Smooth muscle cell (in vitro differentiated cells): ENCODE results near the gene ELAC1. TPM values are rescaled to one million over a fixed set of nuclear protein-coding genes. Genes with fewer than 3 reads are reported as not detected.
A peak's percentile ranks its signal among the peaks of the same experiment; 100 is the strongest.

Source experiments
- DNase-seq: peaks from one replicate; lab custom pipeline; 2025; ENCODE audit not compliant: unreplicated experiment; lab: John Stamatoyannopoulos, UW
- H2AFZ ChIP-seq: fragments of 200-600 bp; sonication (generic); 2 replicates; pipeline ENCODE4 v1.6.0; 2016; ENCODE audit warnings: antibody characterized with exemption, low read depth, mild to moderate bottlenecking
- H3F3A ChIP-seq: fragments of 200-600 bp; sonication (generic); 2 replicates; pipeline ENCODE4 v1.6.0; 2017; ENCODE audit warnings: antibody characterized with exemption, low read depth
- H3K27ac ChIP-seq: fragments of 200-600 bp; sonication (generic); 2 replicates; pipeline ENCODE4 v1.5.1; 2016; ENCODE audit warnings: low read depth, mild to moderate bottlenecking
- H3K27me3 ChIP-seq: fragments of 200-600 bp; sonication (generic); 2 replicates; pipeline ENCODE4 v1.6.1; 2016; ENCODE audit warnings: low read depth, mild to moderate bottlenecking
- H3K36me3 ChIP-seq: fragments of 200-600 bp; sonication (generic); 2 replicates; pipeline ENCODE4 v1.5.1; 2016; ENCODE audit warnings: low read depth
- H3K4me1 ChIP-seq: fragments of 200-600 bp; sonication (generic); 2 replicates; pipeline ENCODE4 v1.5.1; 2016; ENCODE audit warnings: low read depth
- H3K4me2 ChIP-seq: fragments of 200-600 bp; sonication (generic); 2 replicates; pipeline ENCODE4 v1.6.0; 2016; ENCODE audit warnings: mild to moderate bottlenecking
- H3K4me3 ChIP-seq: fragments of 200-600 bp; sonication (generic); 2 replicates; pipeline ENCODE4 v1.5.1; 2016; ENCODE audit warnings: mild to moderate bottlenecking
- H3K79me2 ChIP-seq: fragments of 200-600 bp; sonication (generic); 2 replicates; pipeline ENCODE4 v1.6.0; 2016; ENCODE audit warnings: low read depth, mild to moderate bottlenecking
- H3K9ac ChIP-seq: fragments of 200-600 bp; sonication (generic); 2 replicates; pipeline ENCODE4 v1.6.0; 2016; ENCODE audit warnings: low read depth
- H3K9me3 ChIP-seq: fragments of 200-600 bp; sonication (generic); replicated peaks from 2 replicates; pipeline ENCODE4 v1.5.1; 2016; ENCODE audit warnings: low read depth
- H4K20me1 ChIP-seq: fragments of 200-600 bp; sonication (generic); 2 replicates; pipeline ENCODE4 v1.6.0; 2016; ENCODE audit warnings: low read depth
- WGBS: methylation state at CpG from one replicate; pipeline ENCODE4 v1.1.7; 2016; ENCODE audit warnings: low lambda C conversion rate; 5-methylcytosine and 5-hydroxymethylcytosine counted together
- polyA plus RNA-seq: library from polyadenylated mRNA; unstranded; fragments of >200 nt; fragmentation: Nextera tagmentation; extraction: Ambion mirVana; gene quantifications from 2 replicates; pipeline ENCODE4 v1.2.1, GENCODE V29; 2016
- total RNA-seq: library from RNA; depleted of rRNA; stranded (reverse); fragments of >200 nt; gene quantifications from 2 replicates; pipeline ENCODE4 v1.2.3, GENCODE V29; 2014
- TF ChIP-seq, protein P1 (sequence below): fragments of 200-600 bp; sonication (generic); IDR thresholded peaks from 2 replicates; pipeline ENCODE4 v1.5.1; 2017; ENCODE audit warnings: borderline replicate concordance, mild to moderate bottlenecking, antibody characterized with exemption; ENCODE audit not compliant: insufficient read depth, poor library complexity, severe bottlenecking

The ELAC1 gene, protein sequence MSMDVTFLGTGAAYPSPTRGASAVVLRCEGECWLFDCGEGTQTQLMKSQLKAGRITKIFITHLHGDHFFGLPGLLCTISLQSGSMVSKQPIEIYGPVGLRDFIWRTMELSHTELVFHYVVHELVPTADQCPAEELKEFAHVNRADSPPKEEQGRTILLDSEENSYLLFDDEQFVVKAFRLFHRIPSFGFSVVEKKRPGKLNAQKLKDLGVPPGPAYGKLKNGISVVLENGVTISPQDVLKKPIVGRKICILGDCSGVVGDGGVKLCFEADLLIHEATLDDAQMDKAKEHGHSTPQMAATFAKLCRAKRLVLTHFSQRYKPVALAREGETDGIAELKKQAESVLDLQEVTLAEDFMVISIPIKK
- total RNA-seq, result 7.8 and 16.0 TPM in 2 replicates
- polyA plus RNA-seq, result 7.6 and 8.2 TPM in 2 replicates

DNA sequence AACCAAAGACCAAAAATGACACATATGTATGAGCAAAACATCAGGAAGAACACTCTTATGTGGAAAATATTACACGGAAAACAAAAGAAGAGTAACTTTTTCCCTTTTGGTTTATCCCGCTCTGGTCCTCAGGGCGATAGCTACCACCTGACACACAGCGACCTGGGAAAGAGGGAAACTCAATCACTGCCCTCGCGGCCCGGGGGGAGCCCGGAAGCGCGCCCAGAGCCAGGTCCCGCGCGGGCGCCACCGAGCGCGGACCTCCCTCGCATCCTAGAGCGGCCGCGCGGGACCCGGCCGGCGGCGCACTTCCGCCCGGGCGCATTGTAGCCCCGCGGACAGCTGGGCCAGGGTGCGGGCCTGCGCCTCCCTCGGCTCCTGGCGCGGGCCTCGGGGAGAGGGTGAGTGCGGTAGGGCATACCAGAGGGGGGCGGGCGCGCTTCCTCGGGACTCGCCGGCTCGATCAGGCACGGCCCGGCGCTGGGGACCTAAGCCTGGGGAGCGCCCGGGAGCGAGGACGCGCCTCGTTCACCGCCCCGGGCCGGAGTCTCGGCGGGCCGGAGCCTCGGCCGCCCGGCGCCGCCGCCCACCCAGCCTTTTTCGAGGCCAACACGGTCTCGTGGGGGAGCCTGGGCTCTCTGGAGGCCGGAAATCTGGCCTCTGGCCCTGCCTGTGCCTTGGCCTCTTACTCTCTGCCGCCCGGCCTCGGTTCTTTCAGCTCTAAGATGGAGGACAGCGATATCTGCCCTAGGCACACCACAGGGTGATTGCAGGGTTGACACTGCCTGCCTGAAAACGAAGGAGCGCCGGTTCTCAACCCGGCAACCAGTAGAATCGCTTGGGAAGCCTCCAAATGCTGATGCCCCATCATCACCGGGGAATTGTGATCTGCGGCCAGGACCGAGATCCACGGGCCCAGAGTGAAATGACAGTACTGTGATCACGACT, at the start of gene ELAC1:
TSS of gene ELAC1 (plus strand) at position 327 of the 948 bp plus-strand sequence. CDS start 6,365 bp downstream, outside the sequence.
- TF ChIP-seq, protein P1, sequence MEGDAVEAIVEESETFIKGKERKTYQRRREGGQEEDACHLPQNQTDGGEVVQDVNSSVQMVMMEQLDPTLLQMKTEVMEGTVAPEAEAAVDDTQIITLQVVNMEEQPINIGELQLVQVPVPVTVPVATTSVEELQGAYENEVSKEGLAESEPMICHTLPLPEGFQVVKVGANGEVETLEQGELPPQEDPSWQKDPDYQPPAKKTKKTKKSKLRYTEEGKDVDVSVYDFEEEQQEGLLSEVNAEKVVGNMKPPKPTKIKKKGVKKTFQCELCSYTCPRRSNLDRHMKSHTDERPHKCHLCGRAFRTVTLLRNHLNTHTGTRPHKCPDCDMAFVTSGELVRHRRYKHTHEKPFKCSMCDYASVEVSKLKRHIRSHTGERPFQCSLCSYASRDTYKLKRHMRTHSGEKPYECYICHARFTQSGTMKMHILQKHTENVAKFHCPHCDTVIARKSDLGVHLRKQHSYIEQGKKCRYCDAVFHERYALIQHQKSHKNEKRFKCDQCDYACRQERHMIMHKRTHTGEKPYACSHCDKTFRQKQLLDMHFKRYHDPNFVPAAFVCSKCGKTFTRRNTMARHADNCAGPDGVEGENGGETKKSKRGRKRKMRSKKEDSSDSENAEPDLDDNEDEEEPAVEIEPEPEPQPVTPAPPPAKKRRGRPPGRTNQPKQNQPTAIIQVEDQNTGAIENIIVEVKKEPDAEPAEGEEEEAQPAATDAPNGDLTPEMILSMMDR, result peak; percentile 5
- WGBS, result 2% methylated on average over 70 of the region's 84 CpGs
- no peaks in the 10 kb centered on the region for H3K27me3 ChIP-seq
- peak within 1 kb of the TSS; percentile 73 for H3K4me3 ChIP-seq
- no peaks in the 10 kb centered on the region for H3K9me3 ChIP-seq
- peaks cover 14% of the 10 kb centered on the region for H3K4me1 ChIP-seq
- H4K20me1 ChIP-seq, result no peaks in the 10 kb centered on the region
- peak within 1 kb of the TSS; percentile 87 for H2AFZ ChIP-seq
- peak within 1 kb of the TSS; percentile 97 for H3K4me2 ChIP-seq
- peak within 1 kb of the TSS; percentile 91 for H3K9ac ChIP-seq
- peak; percentile 65 for DNase-seq
- peak within 1 kb of the TSS; percentile 82 for H3K27ac ChIP-seq
- H3F3A ChIP-seq, result no peaks in the 10 kb centered on the region
- no peaks in the 10 kb centered on the region for H3K36me3 ChIP-seq
- peaks cover 13% of the 10 kb centered on the region for H3K79me2 ChIP-seq

DNA sequence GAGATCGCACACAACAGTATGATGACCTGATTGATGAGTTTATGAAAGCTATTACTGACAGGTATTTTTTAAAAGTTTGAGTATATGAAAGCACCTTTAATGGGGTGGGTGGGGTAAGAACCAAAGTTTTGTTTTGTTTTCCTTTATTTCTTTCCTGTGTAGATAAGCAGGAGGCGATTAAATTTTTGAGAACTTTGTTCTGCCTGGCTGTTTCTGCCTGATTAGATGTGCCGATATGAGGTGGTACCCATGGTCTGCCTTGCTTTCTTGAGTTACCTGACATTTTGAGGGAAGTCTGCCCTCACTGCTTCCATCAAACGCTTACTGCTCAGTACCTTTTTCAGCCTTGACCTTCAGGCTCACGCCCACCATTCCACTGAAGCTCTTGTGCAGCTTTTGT, 49.7 kb upstream of the ELAC1 start:
- no peaks in the 10 kb centered on the region for H4K20me1 ChIP-seq
- H3K9ac ChIP-seq, result no peak overlapping the region
- 97% methylated on average over 5 of the region's 5 CpGs for WGBS
- H3K9me3 ChIP-seq, result no peaks in the 10 kb centered on the region
- TF ChIP-seq, protein P1, result no peak
- H3K79me2 ChIP-seq, result no peaks in the 10 kb centered on the region
- H3F3A ChIP-seq, result no peaks in the 10 kb centered on the region
- H2AFZ ChIP-seq, result no peak overlapping the region
- no peak overlapping the region for H3K4me2 ChIP-seq
- no peaks in the 10 kb centered on the region for H3K4me1 ChIP-seq
- H3K4me3 ChIP-seq, result no peak overlapping the region
- DNase-seq, result no peak
- peaks cover 2% of the 10 kb centered on the region for H3K36me3 ChIP-seq
- no peaks in the 10 kb centered on the region for H3K27me3 ChIP-seq
- H3K27ac ChIP-seq, result no peak overlapping the region

DNA sequence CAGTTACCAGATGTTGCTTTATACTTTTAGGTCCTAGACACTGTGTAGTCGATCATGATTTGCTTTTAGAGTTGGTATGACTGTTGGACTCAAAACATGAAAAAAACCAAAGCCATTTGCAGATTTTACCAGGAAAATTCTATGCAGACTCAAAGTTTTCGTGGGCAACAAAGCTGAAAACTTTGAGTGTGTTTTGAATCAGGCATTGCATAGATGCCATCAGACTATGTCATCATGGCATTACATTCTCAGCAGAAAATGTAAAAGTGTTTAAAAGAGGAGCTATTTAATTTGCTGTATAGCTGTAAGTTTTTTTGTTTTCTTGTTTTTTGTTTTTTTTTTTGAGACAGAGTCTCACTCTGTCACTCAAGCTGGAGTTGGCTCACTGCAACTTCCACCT, 43.5 kb upstream of the ELAC1 start:
- WGBS, result 89% methylated on average over 2 of the region's 2 CpGs
- Histone ChIP-seq H3K27ac (no peak overlapping the region), H3F3A (no peaks in the 10 kb centered on the region), H3K4me3 (no peak overlapping the region), H3K9me3 (peaks cover 3% of the 10 kb centered on the region), H3K9ac (no peak overlapping the region), H4K20me1 (no peaks in the 10 kb centered on the region), H3K36me3 (peaks cover 16% of the 10 kb centered on the region), H3K27me3 (no peaks in the 10 kb centered on the region), H3K4me2 (no peak overlapping the region), H3K4me1 (no peaks in the 10 kb centered on the region), H2AFZ (no peak overlapping the region), H3K79me2 (no peaks in the 10 kb centered on the region)
- TF ChIP-seq, protein P1, result no peak
- no peak for DNase-seq
